A549 (cell line): Measurements from ENCODE around the gene PODXL2.

Experiments used
- CTCF ChIP-seq: fragments of >200 bp; sonication (Bioruptor Twin); formaldehyde crosslinking; IDR thresholded peaks from 3 replicates; pipeline ENCODE4 v1.5.1; 2016
- EP300 ChIP-seq, 2 experiments: fragments of >200 bp; sonication (Bioruptor Twin); formaldehyde crosslinking; IDR thresholded peaks; 2 replicates in 1 of 2; 3 replicates in 1 of 2; pipeline ENCODE4 v1.6.1; 2016 to 2017
- HOXA7 ChIP-seq: fragments of 250-450 bp; sonication (Bioruptor Pico); IDR thresholded peaks from 2 replicates; pipeline ENCODE4 v1.5.0; 2020; ENCODE audit warnings: mild to moderate bottlenecking, moderate library complexity
- HOXB13 ChIP-seq: fragments of 250-450 bp; sonication (Bioruptor Pico); IDR thresholded peaks from 2 replicates; pipeline ENCODE4 v1.5.0; 2020; ENCODE audit warnings: low read depth, mild to moderate bottlenecking, moderate library complexity
- NR3C1 ChIP-seq: fragments of >200 bp; sonication (Bioruptor Twin); formaldehyde crosslinking; IDR thresholded peaks from 3 replicates; pipeline ENCODE4 v1.6.1; 2017
- POLR2A ChIP-seq: IDR thresholded peaks from 2 replicates; pipeline ENCODE4 v1.6.1; 2012; ENCODE audit warnings: mild to moderate bottlenecking, low read length
- RAD21 ChIP-seq, 2 experiments: fragments of >200 bp in 1 of 2; sonication (Bioruptor Twin) in 1 of 2; formaldehyde crosslinking in 1 of 2; IDR thresholded peaks in 1 of 2; conservative IDR thresholded peaks in 1 of 2; 2 replicates in 1 of 2; 3 replicates in 1 of 2; pipeline ENCODE4 v1.6.1; 2012 to 2018; ENCODE audit warnings: inconsistent platforms in 1 of 2
- RFX5 ChIP-seq: fragments of 450-650 bp; IDR thresholded peaks from 2 replicates; pipeline ENCODE4 v1.7.1; 2014; ENCODE audit warnings: antibody characterized with exemption, mild to moderate bottlenecking, moderate library complexity
- TF ChIP-seq, protein P1 (sequence below): fragments of 200-600 bp; sonication (generic); IDR thresholded peaks from 2 replicates; pipeline ENCODE4 v1.6.1; 2016; ENCODE audit warnings: antibody characterized with exemption, mild to moderate bottlenecking, moderate library complexity

DNA sequence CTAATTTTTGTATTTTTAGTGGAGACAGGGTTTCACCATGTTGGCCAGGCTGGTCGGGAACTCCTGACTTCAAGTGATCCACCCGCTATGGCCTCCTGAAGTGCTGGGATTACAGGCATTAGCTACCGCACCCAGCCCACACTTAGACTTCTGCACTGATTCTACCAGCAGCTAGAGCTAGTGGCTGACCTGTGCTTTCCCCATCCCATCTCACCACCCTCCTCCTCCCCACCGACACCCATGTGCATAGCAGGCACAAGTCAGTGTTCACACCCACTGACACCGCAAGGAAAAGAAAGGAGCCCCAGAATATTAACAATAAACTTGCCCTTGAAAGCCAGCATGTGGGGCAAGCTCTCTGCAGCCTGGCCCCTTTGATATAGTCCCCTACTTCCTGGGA is 32.6 kb downstream of the PODXL2 start:
- no peak for TF ChIP-seq POLR2A
- no peak for TF ChIP-seq HOXA7 (CRISPR knock-in tag)
- TF ChIP-seq EP300 (IDR thresholded peaks at IDR 0.05): no peak
- TF ChIP-seq CTCF: no peak
- TF ChIP-seq RFX5: no peak
- TF ChIP-seq, protein P1, sequence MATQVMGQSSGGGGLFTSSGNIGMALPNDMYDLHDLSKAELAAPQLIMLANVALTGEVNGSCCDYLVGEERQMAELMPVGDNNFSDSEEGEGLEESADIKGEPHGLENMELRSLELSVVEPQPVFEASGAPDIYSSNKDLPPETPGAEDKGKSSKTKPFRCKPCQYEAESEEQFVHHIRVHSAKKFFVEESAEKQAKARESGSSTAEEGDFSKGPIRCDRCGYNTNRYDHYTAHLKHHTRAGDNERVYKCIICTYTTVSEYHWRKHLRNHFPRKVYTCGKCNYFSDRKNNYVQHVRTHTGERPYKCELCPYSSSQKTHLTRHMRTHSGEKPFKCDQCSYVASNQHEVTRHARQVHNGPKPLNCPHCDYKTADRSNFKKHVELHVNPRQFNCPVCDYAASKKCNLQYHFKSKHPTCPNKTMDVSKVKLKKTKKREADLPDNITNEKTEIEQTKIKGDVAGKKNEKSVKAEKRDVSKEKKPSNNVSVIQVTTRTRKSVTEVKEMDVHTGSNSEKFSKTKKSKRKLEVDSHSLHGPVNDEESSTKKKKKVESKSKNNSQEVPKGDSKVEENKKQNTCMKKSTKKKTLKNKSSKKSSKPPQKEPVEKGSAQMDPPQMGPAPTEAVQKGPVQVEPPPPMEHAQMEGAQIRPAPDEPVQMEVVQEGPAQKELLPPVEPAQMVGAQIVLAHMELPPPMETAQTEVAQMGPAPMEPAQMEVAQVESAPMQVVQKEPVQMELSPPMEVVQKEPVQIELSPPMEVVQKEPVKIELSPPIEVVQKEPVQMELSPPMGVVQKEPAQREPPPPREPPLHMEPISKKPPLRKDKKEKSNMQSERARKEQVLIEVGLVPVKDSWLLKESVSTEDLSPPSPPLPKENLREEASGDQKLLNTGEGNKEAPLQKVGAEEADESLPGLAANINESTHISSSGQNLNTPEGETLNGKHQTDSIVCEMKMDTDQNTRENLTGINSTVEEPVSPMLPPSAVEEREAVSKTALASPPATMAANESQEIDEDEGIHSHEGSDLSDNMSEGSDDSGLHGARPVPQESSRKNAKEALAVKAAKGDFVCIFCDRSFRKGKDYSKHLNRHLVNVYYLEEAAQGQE: no peak
- TF ChIP-seq HOXB13 (CRISPR knock-in tag): no peak
- TF ChIP-seq RAD21 (conservative IDR thresholded peaks at IDR 0.05 in 1 of 2, IDR thresholded peaks at IDR 0.05 in 1 of 2): no peak
- TF ChIP-seq NR3C1: no peak
